ENCODE results near the gene DMD. TPM values are rescaled to one million over a fixed set of nuclear protein-coding genes. Genes with fewer than 3 reads are reported as not detected.

Gene DMD
- total RNA-seq, 5 donors from 2014 or later (not counting 1 experiment from before 2014, with no cell fraction given) = 0.73 to 1.6 (median 0.88) TPM; not detected in 1

DNA sequence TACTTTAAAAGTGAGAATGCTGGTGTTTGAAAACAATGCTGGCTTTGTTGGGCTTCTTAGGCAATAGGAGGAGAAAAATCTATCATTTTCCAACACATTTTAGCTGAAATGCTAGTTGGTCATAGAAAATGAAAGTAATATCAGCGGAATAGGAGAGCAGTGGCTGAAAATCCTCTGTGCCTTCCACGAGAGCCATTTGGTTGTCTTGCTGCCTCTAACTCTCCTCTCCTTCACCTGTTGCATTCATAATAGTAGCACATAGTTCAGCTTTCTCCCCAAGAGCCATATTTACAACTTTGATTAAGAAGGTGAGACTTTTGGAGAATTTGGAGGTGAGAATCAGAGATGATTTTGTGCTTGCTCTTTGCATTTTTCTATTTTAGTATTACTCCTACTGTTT is 1290.1 kb downstream of the DMD start:
- Mint-ChIP-seq H3K36me3 (no peaks in the 10 kb centered on the region), H3K4me1 (no peaks in the 10 kb centered on the region), H3K27ac (no peak overlapping the region), H3K9me3 (peaks cover 0 to 8% (median 3%) of the 10 kb centered on the region in 3 donors), H3K27me3 (no peaks in the 10 kb centered on the region), H3K4me3 (no peak overlapping the region)
- no peak for DNase-seq
- H3K9me3 ChIP-seq = no peaks in the 10 kb centered on the region
- H3K4me3 ChIP-seq (ENCODE audit: control insufficient read depth in 1 of 2, extremely low read depth in 1 of 2, low read length in 1 of 2) = no peak overlapping the region
- no peaks in the 10 kb centered on the region for H3K27me3 ChIP-seq (replicated peaks in 1 of 2; ENCODE audit: control insufficient read depth in 2 of 2, extremely low read depth in 1 of 2, insufficient read depth in 2 of 2, low read length in 1 of 2)
- no peak overlapping the region for H3K27ac ChIP-seq (ENCODE audit: low read length)
- ChIA-PET POLR2A (interaction anchor here in 1 of 2 donors (0.6 kb wide), 1 partner anchor 43 kb away, joined by 3 read pairs; no protein-coding TSS in a partner anchor), CTCF (no interaction called here)
- ATAC-seq (replicated peaks in 1 of 4) = no peak
- H3K36me3 ChIP-seq (ENCODE audit: control insufficient read depth in 2 of 2, extremely low read depth in 1 of 2, insufficient read depth in 1 of 2, low read length in 1 of 2) = no peaks in the 10 kb centered on the region
- WGBS (ENCODE audit: insufficient coverage) = no CpG with 5 or more reads among the region's 2 CpGs
- H3K4me1 ChIP-seq (ENCODE audit: control insufficient read depth in 1 of 2, extremely low read depth in 1 of 2, insufficient read depth in 2 of 2, low read length in 2 of 2) = no peaks in the 10 kb centered on the region

DNA sequence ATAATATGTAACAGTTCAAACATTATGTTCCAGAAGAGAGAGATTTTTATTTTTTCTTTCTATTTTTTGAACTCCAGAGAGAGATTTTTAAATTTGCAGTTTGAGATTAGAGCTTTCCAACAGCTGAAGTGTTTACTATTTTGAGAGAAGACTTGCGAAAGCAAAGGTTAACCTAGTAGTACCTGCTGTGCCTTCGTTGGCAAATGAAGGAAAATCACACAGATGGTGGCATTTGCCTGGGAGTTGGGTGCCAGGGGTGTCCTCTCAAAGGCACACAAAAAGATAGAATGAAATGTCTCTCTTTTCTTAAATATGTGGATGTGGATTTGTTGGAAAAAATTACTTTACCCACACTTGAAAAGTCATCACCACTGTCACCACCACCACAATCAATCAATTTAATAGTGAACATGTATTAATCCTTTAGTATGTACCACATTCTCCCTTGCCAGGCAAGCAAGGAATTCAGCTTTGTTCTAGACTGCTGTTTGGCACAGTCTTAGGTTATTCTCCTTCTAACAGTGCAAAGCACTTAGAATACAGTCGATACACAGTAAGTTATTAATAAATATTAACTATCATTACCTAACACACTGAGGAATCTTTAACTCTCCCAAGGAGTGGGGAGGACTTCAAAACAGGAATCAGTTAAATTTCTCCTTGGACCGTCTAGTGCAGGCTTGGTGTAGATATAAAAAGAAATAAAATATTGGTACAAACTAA is 1301.3 kb downstream of the DMD start:
- ChIA-PET CTCF (no interaction called here), POLR2A (no interaction called here)
- Mint-ChIP-seq H3K4me3 (no peak overlapping the region), H3K36me3 (no peaks in the 10 kb centered on the region), H3K27ac (no peak overlapping the region), H3K27me3 (peaks cover 0 to 7% of the 10 kb centered on the region in 2 donors), H3K4me1 (no peaks in the 10 kb centered on the region), H3K9me3 (peaks cover 0 to 24% (median 10%) of the 10 kb centered on the region in 3 donors)
- Histone ChIP-seq H3K4me3 (ENCODE audit: control insufficient read depth in 1 of 2, extremely low read depth in 1 of 2, low read length in 1 of 2) (no peak overlapping the region), H3K27ac (ENCODE audit: low read length) (no peak overlapping the region), H3K9me3 (no peaks in the 10 kb centered on the region), H3K27me3 (replicated peaks in 1 of 2; ENCODE audit: control insufficient read depth in 2 of 2, extremely low read depth in 1 of 2, insufficient read depth in 2 of 2, low read length in 1 of 2) (no peaks in the 10 kb centered on the region), H3K36me3 (ENCODE audit: control insufficient read depth in 2 of 2, extremely low read depth in 1 of 2, insufficient read depth in 1 of 2, low read length in 1 of 2) (no peaks in the 10 kb centered on the region), H3K4me1 (ENCODE audit: control insufficient read depth in 1 of 2, extremely low read depth in 1 of 2, insufficient read depth in 2 of 2, low read length in 2 of 2) (no peaks in the 10 kb centered on the region)
- ATAC-seq (replicated peaks in 1 of 4) (no peak), DNase-seq (no peak)
- no CpG with 5 or more reads among the region's 4 CpGs for WGBS (ENCODE audit: insufficient coverage)

DNA sequence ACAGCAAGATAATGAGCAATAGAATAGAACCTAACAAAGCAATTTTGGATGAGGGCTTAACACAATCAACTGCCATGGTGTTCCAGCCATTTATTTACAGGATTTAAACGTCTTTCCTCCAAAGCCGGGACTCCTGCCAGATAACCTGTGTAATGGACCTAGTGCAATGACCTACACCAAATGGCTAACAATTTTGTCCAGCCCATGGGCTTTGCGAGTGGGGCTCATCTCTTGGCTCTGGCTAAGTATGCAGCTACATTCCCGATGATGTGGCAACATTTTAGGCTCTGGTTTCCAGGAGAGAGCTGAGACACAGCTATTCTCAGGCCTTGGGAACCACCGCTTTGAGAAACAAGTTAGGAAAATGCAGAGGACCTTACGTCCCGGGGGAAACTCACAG is 1317.2 kb downstream of the DMD start:
- CTCF ChIA-PET = no interaction called here
- H3K4me3 Mint-ChIP-seq = no peak overlapping the region
- no peak for DNase-seq
- ATAC-seq (replicated peaks in 1 of 4) = no peak
- 78% methylated on average over 4 of the region's 7 CpGs for WGBS (ENCODE audit: insufficient coverage)
- Histone ChIP-seq H3K4me1 (ENCODE audit: control insufficient read depth in 1 of 2, extremely low read depth in 1 of 2, insufficient read depth in 2 of 2, low read length in 2 of 2) (no peaks in the 10 kb centered on the region), H3K27ac (ENCODE audit: low read length) (no peak overlapping the region), H3K27me3 (replicated peaks in 1 of 2; ENCODE audit: control insufficient read depth in 2 of 2, extremely low read depth in 1 of 2, insufficient read depth in 2 of 2, low read length in 1 of 2) (no peaks in the 10 kb centered on the region), H3K9me3 (no peaks in the 10 kb centered on the region), H3K4me3 (ENCODE audit: control insufficient read depth in 1 of 2, extremely low read depth in 1 of 2, low read length in 1 of 2) (no peak overlapping the region), H3K36me3 (ENCODE audit: control insufficient read depth in 2 of 2, extremely low read depth in 1 of 2, insufficient read depth in 1 of 2, low read length in 1 of 2) (no peaks in the 10 kb centered on the region)
- no peaks in the 10 kb centered on the region for H3K4me1 Mint-ChIP-seq
- peaks cover 0 to 3% of the 10 kb centered on the region in 2 donors for H3K27me3 Mint-ChIP-seq
- H3K9me3 Mint-ChIP-seq = no peaks in the 10 kb centered on the region
- POLR2A ChIA-PET = no interaction called here
- no peaks in the 10 kb centered on the region for H3K36me3 Mint-ChIP-seq
- no peak overlapping the region for H3K27ac Mint-ChIP-seq

GRCh38 chrX:31893525-31893924 is 1317.8 kb downstream of the DMD start:
- H3K4me3 Mint-ChIP-seq = no peak overlapping the region
- H3K36me3 Mint-ChIP-seq = no peaks in the 10 kb centered on the region
- Histone ChIP-seq H3K27ac (ENCODE audit: low read length) (no peak overlapping the region), H3K27me3 (replicated peaks in 1 of 2; ENCODE audit: control insufficient read depth in 2 of 2, extremely low read depth in 1 of 2, insufficient read depth in 2 of 2, low read length in 1 of 2) (no peaks in the 10 kb centered on the region), H3K4me1 (ENCODE audit: control insufficient read depth in 1 of 2, extremely low read depth in 1 of 2, insufficient read depth in 2 of 2, low read length in 2 of 2) (no peaks in the 10 kb centered on the region), H3K36me3 (ENCODE audit: control insufficient read depth in 2 of 2, extremely low read depth in 1 of 2, insufficient read depth in 1 of 2, low read length in 1 of 2) (no peaks in the 10 kb centered on the region), H3K9me3 (no peaks in the 10 kb centered on the region), H3K4me3 (ENCODE audit: control insufficient read depth in 1 of 2, extremely low read depth in 1 of 2, low read length in 1 of 2) (no peak overlapping the region)
- ATAC-seq (replicated peaks in 1 of 4) (no peak), DNase-seq (no peak)
- H3K9me3 Mint-ChIP-seq = no peaks in the 10 kb centered on the region
- H3K27ac Mint-ChIP-seq = no peak overlapping the region
- POLR2A ChIA-PET = no interaction called here
- no CpG with 5 or more reads among the region's 4 CpGs for WGBS (ENCODE audit: insufficient coverage)
- no peaks in the 10 kb centered on the region for H3K4me1 Mint-ChIP-seq
- CTCF ChIA-PET = no interaction called here
- H3K27me3 Mint-ChIP-seq = peaks cover 0 to 3% of the 10 kb centered on the region in 2 donors

DNA sequence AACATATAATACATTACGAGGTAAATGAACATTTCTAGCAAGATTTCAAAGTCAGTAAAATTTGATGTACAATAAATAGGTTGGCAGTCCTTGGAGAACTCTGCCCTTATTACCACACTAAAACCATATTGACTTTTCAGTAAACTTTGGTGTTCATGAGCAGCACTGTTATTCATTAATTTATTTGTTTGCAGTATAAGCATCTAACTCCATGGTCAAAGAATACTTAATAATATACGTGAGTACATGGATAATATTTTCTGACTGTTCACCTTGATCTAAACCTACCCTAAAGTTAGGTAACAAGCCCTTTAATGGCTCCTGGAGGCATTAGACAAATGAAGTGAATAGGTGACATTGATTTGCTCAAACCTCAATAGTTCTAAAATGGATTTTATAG is 1322.3 kb downstream of the DMD start:
- H3K4me1 Mint-ChIP-seq = no peaks in the 10 kb centered on the region
- Histone ChIP-seq H3K4me3 (ENCODE audit: control insufficient read depth in 1 of 2, extremely low read depth in 1 of 2, low read length in 1 of 2) (no peak overlapping the region), H3K27ac (ENCODE audit: low read length) (no peak overlapping the region), H3K36me3 (ENCODE audit: control insufficient read depth in 2 of 2, extremely low read depth in 1 of 2, insufficient read depth in 1 of 2, low read length in 1 of 2) (no peaks in the 10 kb centered on the region), H3K27me3 (replicated peaks in 1 of 2; ENCODE audit: control insufficient read depth in 2 of 2, extremely low read depth in 1 of 2, insufficient read depth in 2 of 2, low read length in 1 of 2) (no peaks in the 10 kb centered on the region), H3K4me1 (ENCODE audit: control insufficient read depth in 1 of 2, extremely low read depth in 1 of 2, insufficient read depth in 2 of 2, low read length in 2 of 2) (no peaks in the 10 kb centered on the region), H3K9me3 (no peaks in the 10 kb centered on the region)
- H3K36me3 Mint-ChIP-seq = no peaks in the 10 kb centered on the region
- DNase-seq (no peak), ATAC-seq (replicated peaks in 1 of 4) (no peak)
- ChIA-PET CTCF (no interaction called here), POLR2A (no interaction called here)
- no peak overlapping the region for H3K27ac Mint-ChIP-seq
- no peak overlapping the region for H3K4me3 Mint-ChIP-seq
- WGBS (ENCODE audit: insufficient coverage) = no CpG with 5 or more reads among the region's 2 CpGs
- H3K9me3 Mint-ChIP-seq = no peaks in the 10 kb centered on the region
- H3K27me3 Mint-ChIP-seq = peaks cover 0 to 3% of the 10 kb centered on the region in 2 donors

GRCh38 chrX:31884535-31884934 is 1326.8 kb downstream of the DMD start:
- no peaks in the 10 kb centered on the region for H3K36me3 ChIP-seq (ENCODE audit: control insufficient read depth in 2 of 2, extremely low read depth in 1 of 2, insufficient read depth in 1 of 2, low read length in 1 of 2)
- ChIA-PET POLR2A (no interaction called here), CTCF (no interaction called here)
- ATAC-seq (replicated peaks in 1 of 4) = no peak
- Mint-ChIP-seq H3K27ac (no peak overlapping the region), H3K4me1 (no peaks in the 10 kb centered on the region), H3K4me3 (no peak overlapping the region), H3K27me3 (no peaks in the 10 kb centered on the region), H3K36me3 (no peaks in the 10 kb centered on the region), H3K9me3 (no peaks in the 10 kb centered on the region)
- H3K27ac ChIP-seq (ENCODE audit: low read length) = no peak overlapping the region
- H3K4me1 ChIP-seq (ENCODE audit: control insufficient read depth in 1 of 2, extremely low read depth in 1 of 2, insufficient read depth in 2 of 2, low read length in 2 of 2) = no peaks in the 10 kb centered on the region
- H3K9me3 ChIP-seq = no peaks in the 10 kb centered on the region
- DNase-seq = no peak
- no peaks in the 10 kb centered on the region for H3K27me3 ChIP-seq (replicated peaks in 1 of 2; ENCODE audit: control insufficient read depth in 2 of 2, extremely low read depth in 1 of 2, insufficient read depth in 2 of 2, low read length in 1 of 2)
- no peak overlapping the region for H3K4me3 ChIP-seq (ENCODE audit: control insufficient read depth in 1 of 2, extremely low read depth in 1 of 2, low read length in 1 of 2)
- WGBS (ENCODE audit: insufficient coverage) = no CpG with 5 or more reads among the region's 2 CpGs

GRCh38 chrX:31872007-31872406 is 1339.3 kb downstream of the DMD start:
- Mint-ChIP-seq H3K27me3 (peaks cover 0 to 3% of the 10 kb centered on the region in 2 donors), H3K9me3 (no peaks in the 10 kb centered on the region), H3K27ac (no peak overlapping the region), H3K4me1 (no peaks in the 10 kb centered on the region), H3K4me3 (no peak overlapping the region), H3K36me3 (no peaks in the 10 kb centered on the region)
- ChIA-PET POLR2A (no interaction called here), CTCF (no interaction called here)
- no CpG with 5 or more reads among the region's 2 CpGs for WGBS (ENCODE audit: insufficient coverage)
- Histone ChIP-seq H3K4me3 (ENCODE audit: control insufficient read depth in 1 of 2, extremely low read depth in 1 of 2, low read length in 1 of 2) (no peak overlapping the region), H3K9me3 (no peaks in the 10 kb centered on the region), H3K27ac (ENCODE audit: low read length) (no peak overlapping the region), H3K27me3 (replicated peaks in 1 of 2; ENCODE audit: control insufficient read depth in 2 of 2, extremely low read depth in 1 of 2, insufficient read depth in 2 of 2, low read length in 1 of 2) (no peaks in the 10 kb centered on the region), H3K36me3 (ENCODE audit: control insufficient read depth in 2 of 2, extremely low read depth in 1 of 2, insufficient read depth in 1 of 2, low read length in 1 of 2) (no peaks in the 10 kb centered on the region), H3K4me1 (ENCODE audit: control insufficient read depth in 1 of 2, extremely low read depth in 1 of 2, insufficient read depth in 2 of 2, low read length in 2 of 2) (no peaks in the 10 kb centered on the region)
- no peak for ATAC-seq (replicated peaks in 1 of 4)
- DNase-seq = no peak
